G401 (cell line): Measurements from ENCODE around the gene PREX1. TPM values are rescaled to one million over a fixed set of nuclear protein-coding genes. Genes with fewer than 3 reads are reported as not detected.

Source experiments
- DNase-seq: peaks from one replicate; pipeline ENCODE4 v3.0.0-alpha.2; 2015; ENCODE audit warnings: low spot score
- in situ Hi-C: cut with HindIII; loops from 2 replicates; pipeline ENCODE4 v1.10.0; 2016; ENCODE audit warnings: low sequenced_read_pairs, mixed read lengths
- total RNA-seq: library from RNA; depleted of rRNA; stranded (reverse); fragments of >200 nt; shearing (Covaris generic); gene quantifications from 2 replicates; pipeline ENCODE4 v1.2.3, GENCODE V29; 2014

PREX1 gene
- total RNA-seq, 1 experiment from 2014 or later: 6.1 TPM

- DNase-seq: no peak
- in situ Hi-C loops: no loop called here
Observed at GRCh38 chr20:48717095-48717672, 110.6 kb downstream of the PREX1 start.

DNA sequence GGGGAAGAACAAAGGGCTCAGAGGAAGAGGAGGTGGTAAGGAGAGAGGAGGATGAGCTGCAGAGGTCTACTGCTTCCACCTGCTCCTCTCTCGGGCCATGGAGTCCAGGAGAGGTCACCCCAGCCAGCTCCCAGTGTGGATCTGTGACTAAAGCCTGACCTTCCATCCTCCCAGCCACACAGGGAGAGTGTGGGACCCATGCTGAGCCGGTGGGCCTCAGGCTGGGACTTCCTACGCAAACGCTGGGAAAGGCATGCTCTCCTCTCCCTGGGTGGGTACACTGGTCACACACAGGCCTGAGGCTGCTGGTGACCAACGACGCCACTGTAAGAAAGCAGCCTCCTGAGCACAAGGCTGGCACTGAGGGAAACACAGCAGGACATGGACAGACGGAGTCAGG is 111.3 kb downstream of the PREX1 start:
- no peak for DNase-seq
- in situ Hi-C loops: no loop called here

- no peak for DNase-seq
- in situ Hi-C loops: no loop called here
Observed at GRCh38 chr20:48716086-48716485, 111.7 kb downstream of the PREX1 start.

DNA sequence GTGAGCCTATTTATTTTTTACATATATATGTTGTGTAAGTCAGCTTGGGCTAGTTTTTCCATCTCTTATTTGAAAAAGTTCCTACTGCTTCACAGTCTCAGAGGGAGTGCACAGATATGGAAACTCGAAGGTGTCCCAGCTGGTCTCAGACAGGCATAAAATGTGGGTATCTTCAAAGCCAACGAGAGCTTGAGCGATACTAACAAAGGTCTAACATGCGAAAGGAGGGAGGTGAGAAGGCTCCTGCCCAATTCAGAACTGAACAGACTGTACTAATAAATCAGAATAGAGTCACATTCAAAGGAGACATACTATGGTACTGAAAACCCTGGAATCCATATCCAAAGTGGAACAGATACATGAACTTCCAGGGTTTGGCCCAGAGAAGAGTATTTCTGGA is 113.0 kb downstream of the PREX1 start:
- DNase-seq: no peak
- in situ Hi-C loops: no loop called here

DNA sequence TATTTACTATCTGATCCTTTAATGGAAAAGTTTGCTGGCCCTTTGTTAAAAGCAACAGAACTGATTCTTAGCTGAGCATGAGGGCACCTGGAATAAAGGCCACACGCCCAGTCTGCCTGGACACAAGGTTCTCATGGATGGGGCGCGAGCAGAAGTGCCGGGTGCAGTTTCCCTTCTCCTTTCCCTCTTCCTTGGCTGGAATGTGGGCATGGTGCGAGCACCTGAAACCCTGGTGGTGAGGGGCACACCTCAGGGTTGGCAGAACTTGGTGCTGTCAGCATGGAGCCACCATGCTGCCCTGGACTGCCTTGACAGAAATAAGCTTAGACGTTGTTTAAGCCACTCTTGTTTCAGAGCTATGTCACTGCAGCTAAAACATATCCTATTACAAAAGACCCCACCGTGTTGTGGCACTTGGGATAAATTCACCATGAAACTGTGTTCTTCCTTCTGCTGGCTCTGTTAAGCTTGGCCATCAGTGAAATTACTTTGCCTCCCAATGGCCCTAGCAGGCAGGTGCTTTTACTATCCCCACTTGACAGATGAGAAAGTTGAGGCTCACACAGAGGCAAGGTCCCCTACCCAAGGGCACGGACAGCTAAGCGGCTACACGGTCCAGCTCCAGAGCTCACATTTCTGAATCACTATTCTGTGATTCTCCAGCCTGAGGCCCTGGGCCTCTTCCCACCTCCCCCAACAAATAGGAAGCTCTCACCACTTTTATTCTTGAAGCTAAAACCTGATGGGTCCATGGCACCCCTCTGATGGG is 115.9 kb downstream of the PREX1 start:
- in situ Hi-C loops: no loop called here
- DNase-seq: no peak

- DNase-seq: no peak
- in situ Hi-C loops: no loop called here
Observed at GRCh38 chr20:48711044-48711428, 116.8 kb downstream of the PREX1 start.

GRCh38 chr20:48710341-48711043 is 117.3 kb downstream of the PREX1 start:
- in situ Hi-C loops: no loop called here
- no peak for DNase-seq

DNA sequence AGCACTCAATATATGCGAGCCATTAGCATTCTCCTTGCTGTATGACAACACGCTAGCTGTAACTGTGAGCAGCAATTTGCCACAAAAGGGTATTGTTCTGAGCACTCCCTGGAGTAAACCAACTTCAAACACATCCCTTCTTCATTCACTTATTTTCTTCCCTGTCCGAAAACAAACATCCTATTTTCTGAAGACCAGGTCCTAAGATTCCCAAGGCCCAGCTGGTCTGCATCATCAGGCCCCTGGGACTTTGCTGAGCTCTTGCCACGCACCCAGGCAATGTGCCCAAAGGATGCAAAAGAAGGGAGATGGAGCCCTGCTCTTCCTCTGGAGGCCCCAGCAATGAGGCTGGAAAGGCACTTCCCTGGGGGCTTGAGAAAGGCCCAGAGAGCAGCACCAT is 118.1 kb downstream of the PREX1 start:
- no peak for DNase-seq
- in situ Hi-C loops: no loop called here

DNA sequence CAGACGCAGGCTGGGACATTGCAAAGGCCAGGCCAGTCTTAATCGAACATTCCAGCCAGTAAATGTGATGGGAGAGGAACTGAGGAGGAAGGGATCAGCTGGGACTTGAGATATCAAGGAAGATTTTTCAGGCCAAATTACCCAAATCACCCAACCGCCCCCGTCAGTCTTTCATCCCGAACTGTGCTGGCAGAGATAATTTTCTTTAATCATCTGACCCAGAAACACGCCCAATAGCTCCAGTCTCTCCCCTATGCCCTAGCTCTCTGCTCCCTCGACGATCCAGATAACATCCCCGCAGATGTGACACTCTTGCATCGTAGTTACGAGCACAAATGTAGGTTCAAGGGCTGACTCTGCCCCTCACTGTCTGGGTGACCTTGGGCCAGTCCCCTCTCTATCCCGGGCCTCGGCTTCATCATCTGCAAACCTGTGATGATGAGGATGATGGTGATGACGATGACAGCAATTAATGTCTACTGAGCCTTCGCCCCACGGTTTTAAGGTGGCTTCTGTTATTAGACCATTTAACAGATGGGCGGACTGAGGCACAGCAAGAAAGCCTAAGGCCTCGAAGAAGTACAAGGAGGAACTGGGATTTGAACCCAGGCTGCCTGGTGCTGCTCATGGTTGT is 118.6 kb downstream of the PREX1 start:
- in situ Hi-C loops: no loop called here
- no peak for DNase-seq

- in situ Hi-C loops: no loop called here
- no peak for DNase-seq
Observed at GRCh38 chr20:48708630-48709029, 119.2 kb downstream of the PREX1 start.

- in situ Hi-C loops: no loop called here
- DNase-seq: no peak
Observed at GRCh38 chr20:48708116-48708515, 119.7 kb downstream of the PREX1 start.

DNA sequence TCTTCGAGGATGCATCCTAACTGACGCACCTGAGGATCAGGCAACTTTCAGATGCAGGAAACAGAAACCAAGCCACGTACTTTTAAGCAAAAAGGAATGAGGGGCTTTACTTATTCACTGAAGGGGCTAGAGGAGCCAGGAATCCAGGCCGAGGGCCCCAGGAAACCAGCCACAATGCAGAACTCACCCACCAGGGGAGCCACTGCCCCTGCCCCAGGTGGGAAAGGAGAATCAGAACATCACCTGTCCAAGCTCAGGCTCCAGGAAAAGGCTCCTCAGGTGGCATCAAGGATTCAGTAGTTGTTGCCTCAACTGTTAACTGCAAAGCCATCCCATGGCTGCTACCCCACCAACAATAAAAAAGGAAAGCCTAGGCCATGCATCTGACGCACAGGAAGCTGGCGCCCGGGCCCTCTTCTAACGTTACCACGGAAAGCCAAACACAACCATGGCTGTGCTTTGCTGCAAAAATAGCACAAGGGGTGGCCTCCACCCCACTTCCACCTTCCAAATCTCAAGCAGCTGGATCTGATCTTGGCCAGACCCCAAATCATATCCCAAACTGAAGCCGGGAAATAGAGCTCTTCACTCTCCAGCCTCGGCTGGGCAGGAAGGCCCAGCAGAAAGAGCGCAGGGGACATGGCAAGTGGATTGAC is 121.0 kb downstream of the PREX1 start:
- DNase-seq: no peak
- in situ Hi-C loops: no loop called here

- in situ Hi-C loops: no loop called here
- DNase-seq: no peak
Observed at GRCh38 chr20:48706116-48706656, 121.6 kb downstream of the PREX1 start.

DNA sequence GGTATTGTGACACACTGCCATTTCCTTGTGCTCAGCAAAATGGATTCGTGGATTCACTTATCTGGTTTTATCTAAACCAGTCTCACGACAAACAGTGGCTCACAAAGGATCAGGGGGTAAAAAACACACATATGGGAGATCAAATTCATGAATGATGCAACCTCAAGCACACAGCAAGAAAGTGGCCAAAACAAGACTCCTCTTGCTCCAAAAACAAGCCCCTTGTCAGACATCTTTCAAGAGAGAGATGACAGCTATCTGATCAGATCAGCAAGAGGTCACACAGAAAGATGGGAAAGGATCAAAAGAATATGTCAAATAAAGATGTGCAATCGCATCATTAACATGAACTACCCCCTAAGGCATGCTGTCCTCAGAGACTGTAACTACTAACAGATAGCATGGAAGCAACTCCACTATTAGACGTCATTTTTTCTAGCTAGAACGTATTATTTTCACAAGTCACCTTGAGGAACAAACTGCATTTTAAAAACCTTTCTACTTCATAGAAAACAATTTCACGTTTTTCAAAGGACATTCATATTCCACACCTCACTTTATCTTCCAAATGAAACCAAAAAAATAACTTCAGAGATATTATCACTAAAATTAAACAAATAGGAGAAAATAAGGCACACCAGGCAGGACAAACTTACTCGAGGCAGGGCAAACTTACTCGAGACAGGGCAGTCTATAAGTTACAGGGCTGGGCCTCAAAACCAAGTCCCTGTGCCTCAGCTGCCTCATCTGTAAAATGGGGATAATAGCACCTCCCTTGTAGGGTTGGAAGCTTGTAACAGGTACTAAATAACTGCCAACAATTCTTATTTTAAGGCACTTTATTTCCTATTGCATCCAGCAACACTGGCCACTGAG is 122.3 kb downstream of the PREX1 start:
- in situ Hi-C loops: no loop called here
- DNase-seq: no peak

DNA sequence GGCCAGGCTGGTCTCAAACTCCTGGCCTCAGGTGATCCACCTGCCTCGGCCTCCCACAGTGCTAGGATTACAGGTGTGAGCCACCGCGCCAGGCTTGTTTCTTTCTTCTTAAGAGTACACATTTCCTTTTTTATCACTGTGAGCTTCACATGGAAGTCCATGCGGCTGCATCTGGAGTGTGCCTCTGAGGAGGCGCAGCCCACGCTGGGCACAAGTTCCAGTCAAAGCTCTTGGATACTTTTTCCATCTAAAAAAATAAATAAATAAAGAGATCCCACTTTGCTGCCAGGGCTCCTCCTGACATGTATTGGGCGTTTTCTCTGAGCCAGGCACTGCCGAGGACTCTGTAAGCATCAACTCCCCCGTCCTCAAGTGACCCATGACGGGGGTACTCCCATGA is 123.0 kb downstream of the PREX1 start:
- DNase-seq: no peak
- in situ Hi-C loops: no loop called here

DNA sequence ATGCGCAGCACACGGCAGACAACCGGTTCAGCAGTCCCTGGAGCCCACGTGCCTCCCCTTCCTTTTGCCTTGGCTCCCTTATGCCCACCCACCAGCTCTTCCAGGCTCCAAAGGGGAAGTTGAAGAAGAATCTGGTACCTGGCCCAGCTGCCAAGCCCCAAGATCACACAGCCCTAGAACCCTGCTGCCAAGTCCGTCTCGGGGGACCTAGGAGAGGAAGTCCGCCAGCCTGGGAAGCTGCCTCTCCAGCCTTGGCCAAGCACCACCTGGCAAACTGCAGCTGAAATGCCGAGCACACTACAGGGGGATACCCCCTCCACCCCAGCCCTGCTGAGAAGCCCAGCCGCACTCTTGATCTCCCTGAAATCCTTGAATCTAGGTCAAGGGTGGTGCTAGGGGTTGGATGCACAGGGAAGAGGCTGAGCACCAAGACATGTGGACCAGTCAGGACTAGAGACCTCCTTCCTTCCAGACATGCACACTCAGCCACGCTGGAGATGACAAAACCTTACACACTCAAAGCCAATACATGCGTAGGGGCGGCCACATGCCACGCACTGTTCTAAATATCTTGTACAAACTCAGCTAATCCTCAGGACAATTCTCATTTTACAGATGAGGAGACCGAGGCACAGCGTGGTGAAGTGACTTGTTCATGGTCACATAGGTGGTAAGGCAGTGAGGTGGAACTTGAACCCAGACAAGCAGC is 124.1 kb downstream of the PREX1 start:
- DNase-seq: no peak
- in situ Hi-C loops: no loop called here

GRCh38 chr20:48703107-48703506 is 124.7 kb downstream of the PREX1 start:
- no peak for DNase-seq
- in situ Hi-C loops: no loop called here

- in situ Hi-C loops: no loop called here
- no peak for DNase-seq
Observed at GRCh38 chr20:48702455-48702913, 125.3 kb downstream of the PREX1 start.
